Measurements from ENCODE around the gene ZNF862. TPM values are rescaled to one million over a fixed set of nuclear protein-coding genes. Genes with fewer than 3 reads are reported as not detected.
A peak's percentile ranks its signal among the peaks of the same experiment; 100 is the strongest.

ZNF862 gene
- total and polyA plus RNA-seq, 7 experiments from 2014 or later, result 9.1 to 112 (median 39.0) TPM

- intact Hi-C loops (cut with micrococcal nuclease), result no loop called here
- POLR2A ChIA-PET, result interaction anchor here (1.0 to 1.6 kb wide), 2 partner anchors 9 to 10 kb away, joined by 3 to 6 read pairs; no protein-coding TSS in a partner anchor
- Histone ChIP-seq H3K27me3 (ENCODE audit: control insufficient read depth in 2 of 2, insufficient read depth in 2 of 2, low read length in 2 of 2) (no peaks in the 10 kb centered on the region), H3K9me3 (ENCODE audit: control insufficient read depth in 2 of 3, low read length in 3 of 3) (no peaks in the 10 kb centered on the region), H3K4me3 (ENCODE audit: low read length) (no peak overlapping the region), H3K36me3 (ENCODE audit: control insufficient read depth in 2 of 3, insufficient read depth in 3 of 3, low read length in 3 of 3) (peaks cover 0 to 44% (median 7%) of the 10 kb centered on the region in 3 experiments), H3K27ac (ENCODE audit: low read depth, low read length) (no peak overlapping the region), H3K4me1 (ENCODE audit: control insufficient read depth in 2 of 2, insufficient read depth in 2 of 2, low read length in 2 of 2) (peaks cover 10 to 11% of the 10 kb centered on the region in 2 donors)
- peaks cover 0 to 2% (median 0%) of the 10 kb centered on the region in 11 donors for H3K9me3 Mint-ChIP-seq
- H3K4me1 Mint-ChIP-seq, result peaks cover 20 to 62% (median 44%) of the 10 kb centered on the region in 7 donors
- no peak for ATAC-seq
- no peak overlapping the region for H3K4me3 Mint-ChIP-seq
- no peaks in the 10 kb centered on the region for H3K27me3 Mint-ChIP-seq
- peaks cover 0 to 12% (median 6%) of the 10 kb centered on the region in 5 donors for H3K36me3 Mint-ChIP-seq
- DNase-seq, result no peak
- CTCF ChIA-PET, result no interaction called here
- peak overlapping the region in 6 of 9 donors; percentile 32 to 68 (median 48) for H3K27ac Mint-ChIP-seq
Observed at GRCh38 chr7:149877890-149878522, 39.8 kb downstream of the ZNF862 start.

- Histone ChIP-seq H3K4me3 (ENCODE audit: low read length) (no peak overlapping the region), H3K9me3 (ENCODE audit: control insufficient read depth in 2 of 3, low read length in 3 of 3) (no peaks in the 10 kb centered on the region), H3K27me3 (ENCODE audit: control insufficient read depth in 2 of 2, insufficient read depth in 2 of 2, low read length in 2 of 2) (no peaks in the 10 kb centered on the region), H3K36me3 (ENCODE audit: control insufficient read depth in 2 of 3, insufficient read depth in 3 of 3, low read length in 3 of 3) (peaks cover 0 to 44% (median 7%) of the 10 kb centered on the region in 3 experiments), H3K27ac (ENCODE audit: low read depth, low read length) (no peak overlapping the region), H3K4me1 (ENCODE audit: control insufficient read depth in 2 of 2, insufficient read depth in 2 of 2, low read length in 2 of 2) (peaks cover 9 to 14% of the 10 kb centered on the region in 2 donors)
- Mint-ChIP-seq H3K27ac (peak overlapping the region in 1 of 9 donors; percentile 43), H3K4me3 (no peak overlapping the region), H3K36me3 (peaks cover 0 to 12% (median 6%) of the 10 kb centered on the region in 5 donors), H3K9me3 (peaks cover 0 to 2% (median 0%) of the 10 kb centered on the region in 11 donors), H3K4me1 (peaks cover 24 to 65% (median 48%) of the 10 kb centered on the region in 7 donors), H3K27me3 (no peaks in the 10 kb centered on the region)
- DNase-seq (no peak), ATAC-seq (no peak)
- intact Hi-C loops (cut with micrococcal nuclease), result no loop called here
- ChIA-PET CTCF (no interaction called here), POLR2A (interaction anchor here (1.6 kb wide), 1 partner anchor 10 kb away, joined by 6 read pairs; no protein-coding TSS in a partner anchor)
Observed at GRCh38 chr7:149878523-149878921, 40.3 kb downstream of the ZNF862 start.

GRCh38 chr7:149879271-149879743 is 41.1 kb downstream of the ZNF862 start:
- Mint-ChIP-seq H3K9me3 (peaks cover 0 to 2% (median 0%) of the 10 kb centered on the region in 11 donors), H3K27me3 (no peaks in the 10 kb centered on the region), H3K4me3 (no peak overlapping the region), H3K27ac (peak overlapping the region in 2 of 9 donors; percentile 30 to 38), H3K36me3 (peaks cover 0 to 12% (median 6%) of the 10 kb centered on the region in 5 donors), H3K4me1 (peaks cover 25 to 65% (median 53%) of the 10 kb centered on the region in 7 donors)
- H3K27ac ChIP-seq (ENCODE audit: low read depth, low read length), result no peak overlapping the region
- H3K9me3 ChIP-seq (ENCODE audit: control insufficient read depth in 2 of 3, low read length in 3 of 3), result no peaks in the 10 kb centered on the region
- intact Hi-C loops (cut with micrococcal nuclease), result no loop called here
- ChIA-PET CTCF (no interaction called here), POLR2A (interaction anchor here (0.6 to 1.6 kb wide), 2 partner anchors 10 to 694 kb away, joined by 3 to 6 read pairs; no protein-coding TSS in a partner anchor)
- no peak for ATAC-seq
- H3K4me1 ChIP-seq (ENCODE audit: control insufficient read depth in 2 of 2, insufficient read depth in 2 of 2, low read length in 2 of 2), result peaks cover 9 to 17% of the 10 kb centered on the region in 2 donors
- no peaks in the 10 kb centered on the region for H3K27me3 ChIP-seq (ENCODE audit: control insufficient read depth in 2 of 2, insufficient read depth in 2 of 2, low read length in 2 of 2)
- H3K36me3 ChIP-seq (ENCODE audit: control insufficient read depth in 2 of 3, insufficient read depth in 3 of 3, low read length in 3 of 3), result peaks cover 0 to 44% (median 7%) of the 10 kb centered on the region in 3 experiments
- no peak for DNase-seq
- no peak overlapping the region for H3K4me3 ChIP-seq (ENCODE audit: low read length)

GRCh38 chr7:149879766-149880637 is 41.8 kb downstream of the ZNF862 start:
- ChIA-PET CTCF (interaction anchor here (4.1 kb wide), 1 partner anchor 10 kb away, joined by 32 read pairs; no protein-coding TSS in a partner anchor), POLR2A (interaction anchor here (0.6 to 1.6 kb wide), 2 partner anchors 11 to 694 kb away, joined by 3 to 6 read pairs; no protein-coding TSS in a partner anchor)
- peaks cover 19 to 58% (median 46%) of the 10 kb centered on the region in 7 donors for H3K4me1 Mint-ChIP-seq
- intact Hi-C loops (cut with micrococcal nuclease), result loop anchor here (5.0 kb wide), 1 partner anchor 397 kb away; no protein-coding TSS in a partner anchor
- peaks cover 5 to 10% of the 10 kb centered on the region in 2 donors for H3K4me1 ChIP-seq (ENCODE audit: control insufficient read depth in 2 of 2, insufficient read depth in 2 of 2, low read length in 2 of 2)
- H3K9me3 Mint-ChIP-seq, result peaks cover 0 to 2% (median 0%) of the 10 kb centered on the region in 11 donors
- H3K27ac Mint-ChIP-seq, result peak overlapping the region in 2 of 9 donors; percentile 30 to 48
- H3K27me3 Mint-ChIP-seq, result no peaks in the 10 kb centered on the region
- no peak overlapping the region for H3K4me3 Mint-ChIP-seq
- no peak overlapping the region for H3K4me3 ChIP-seq (ENCODE audit: low read length)
- peaks cover 0 to 12% (median 6%) of the 10 kb centered on the region in 5 donors for H3K36me3 Mint-ChIP-seq
- no peaks in the 10 kb centered on the region for H3K9me3 ChIP-seq (ENCODE audit: control insufficient read depth in 2 of 3, low read length in 3 of 3)
- DNase-seq, result no peak
- H3K27ac ChIP-seq (ENCODE audit: low read depth, low read length), result no peak overlapping the region
- no peak for ATAC-seq
- H3K27me3 ChIP-seq (ENCODE audit: control insufficient read depth in 2 of 2, insufficient read depth in 2 of 2, low read length in 2 of 2), result no peaks in the 10 kb centered on the region
- H3K36me3 ChIP-seq (ENCODE audit: control insufficient read depth in 2 of 3, insufficient read depth in 3 of 3, low read length in 3 of 3), result peaks cover 0 to 44% (median 7%) of the 10 kb centered on the region in 3 experiments

- Histone ChIP-seq H3K27ac (ENCODE audit: low read depth, low read length) (no peak overlapping the region), H3K4me3 (ENCODE audit: low read length) (no peak overlapping the region), H3K36me3 (ENCODE audit: control insufficient read depth in 2 of 3, insufficient read depth in 3 of 3, low read length in 3 of 3) (peaks cover 0 to 44% (median 7%) of the 10 kb centered on the region in 3 experiments), H3K9me3 (ENCODE audit: control insufficient read depth in 2 of 3, low read length in 3 of 3) (no peaks in the 10 kb centered on the region), H3K4me1 (ENCODE audit: control insufficient read depth in 2 of 2, insufficient read depth in 2 of 2, low read length in 2 of 2) (peaks cover 0 to 7% of the 10 kb centered on the region in 2 donors), H3K27me3 (ENCODE audit: control insufficient read depth in 2 of 2, insufficient read depth in 2 of 2, low read length in 2 of 2) (no peaks in the 10 kb centered on the region)
- ChIA-PET POLR2A (interaction anchor here (1.5 to 1.6 kb wide), 2 partner anchors 9 to 11 kb away, joined by 5 to 6 read pairs; no protein-coding TSS in a partner anchor), CTCF (interaction anchor here (0.5 to 4.1 kb wide), 3 partner anchors 10 to 42 kb away, joined by 3 to 32 read pairs (median 10); partner anchors contain the start of gene ZNF862)
- Mint-ChIP-seq H3K9me3 (no peaks in the 10 kb centered on the region), H3K36me3 (peaks cover 0 to 12% (median 6%) of the 10 kb centered on the region in 5 donors), H3K4me3 (no peak overlapping the region), H3K27me3 (no peaks in the 10 kb centered on the region), H3K27ac (peak overlapping the region in 5 of 9 donors; percentile 28 to 74 (median 48)), H3K4me1 (peaks cover 12 to 51% (median 38%) of the 10 kb centered on the region in 7 donors)
- ATAC-seq (no peak), DNase-seq (no peak)
- intact Hi-C loops (cut with micrococcal nuclease), result loop anchor here (5.0 kb wide), 1 partner anchor 397 kb away; no protein-coding TSS in a partner anchor
Observed at GRCh38 chr7:149880638-149881311, 42.6 kb downstream of the ZNF862 start.
